HepG2 (cell line): ENCODE results near the gene PPP2R2C. TPM values are rescaled to one million over a fixed set of nuclear protein-coding genes. Genes with fewer than 3 reads are reported as not detected.

ENCODE experiments used
- ATAC-seq: fragments of 200-7000 bp; cut with Tn5 transposase; 3 replicates; pipeline ENCODE4 v1.9.1; 2020; ENCODE audit warnings: mild to moderate bottlenecking, moderate library complexity
- BruUV-seq: library from RNA; stranded (reverse); fragments of 400-500 nt; replicated peaks from 2 replicates; lab custom pipeline; 2021; lab: Mats Ljungman, UMichigan
- CTCF ChIA-PET: fragments of 300-600 bp; formaldehyde crosslinking; extraction: SDS; loops from one replicate; lab custom pipeline; 2021; ENCODE audit warnings: low total read pairs, inconsistent platforms, low intra/inter-chr PET ratio; lab: Yijun Ruan, JAX
- POLR2A ChIA-PET: fragments of 350-600 bp; sonication (Branson Sonifier 250); formaldehyde crosslinking; loops from one replicate; lab custom pipeline; 2020; ENCODE audit warnings: antibody characterized with exemption, inconsistent platforms; lab: Yijun Ruan, JAX
- DNase-seq: peaks from one replicate; pipeline ENCODE4 v3.0.0-alpha.2; 2015; ENCODE audit warnings: low spot score
- FAIRE-seq: peaks from 3 replicates; lab custom pipeline; 2011; peaks lifted over from hg19 to GRCh38; lab: Jason Lieb, UNC
- H2AFZ ChIP-seq: one replicate; pipeline ENCODE4 v1.6.1; 2011; ENCODE audit warnings: low read length, inconsistent platforms
- H3K27ac ChIP-seq: fragments of 300-600 bp; 3 replicates; pipeline ENCODE4 v1.8.0; 2011; ENCODE audit warnings: mixed run types, mild to moderate bottlenecking, mixed read lengths, low read length, inconsistent platforms; ENCODE audit not compliant: insufficient read depth; ENCODE audit errors: extremely low read length
- H3K27me3 ChIP-seq, 2 experiments: fragments of 200-600 bp in 1 of 2; 2 replicates in 1 of 2; 3 replicates in 1 of 2; pipeline versions ENCODE4 v1.6.0 to v1.8.0; 2011; ENCODE audit warnings: low read length in 2 of 2, mild to moderate bottlenecking in 2 of 2, moderate library complexity in 2 of 2, inconsistent platforms in 1 of 2; ENCODE audit not compliant: insufficient read depth in 2 of 2, control insufficient read depth in 1 of 2
- H3K36me3 ChIP-seq, 2 experiments: fragments of 200-600 bp in 1 of 2; replicated peaks in 1 of 2; 2 replicates in 1 of 2; 3 replicates in 1 of 2; pipeline versions ENCODE4 v1.5.1 to v1.8.0; 2011; ENCODE audit warnings: low read length in 2 of 2, inconsistent platforms in 1 of 2; ENCODE audit not compliant: insufficient read depth in 2 of 2, control insufficient read depth in 1 of 2
- H3K4me1 ChIP-seq: 2 replicates; pipeline ENCODE4 v1.5.1; 2012; ENCODE audit warnings: low read length, inconsistent platforms; ENCODE audit not compliant: insufficient read depth
- H3K4me2 ChIP-seq: 2 replicates; pipeline ENCODE4 v1.6.0; 2011; ENCODE audit warnings: low read depth, low read length, inconsistent platforms
- H3K4me3 ChIP-seq, 3 experiments: fragments of 200-600 bp in 1 of 3; sonication (generic), shearing (Covaris generic) in 1 of 3; replicated peaks in 1 of 3; 2 replicates each; pipeline ENCODE4 v1.5.1; 2011 to 2016; ENCODE audit warnings: low read length in 3 of 3, inconsistent platforms in 2 of 3, low read depth in 2 of 3, mild to moderate bottlenecking in 2 of 3, control low read depth in 1 of 3, mixed read lengths in 1 of 3; ENCODE audit not compliant: insufficient read depth in 1 of 3
- H3K79me2 ChIP-seq: one replicate; pipeline ENCODE4 v1.6.1; 2011; ENCODE audit warnings: low read length, inconsistent platforms; ENCODE audit not compliant: insufficient read depth
- H3K9ac ChIP-seq: 2 replicates; pipeline ENCODE4 v1.6.0; 2011; ENCODE audit warnings: mild to moderate bottlenecking, low read depth, low read length, inconsistent platforms; ENCODE audit not compliant: insufficient read depth
- H3K9me3 ChIP-seq: 2 replicates; pipeline ENCODE4 v1.5.1; 2012; ENCODE audit warnings: mild to moderate bottlenecking, low read length
- H4K20me1 ChIP-seq: 2 replicates; pipeline ENCODE4 v1.6.0; 2011; ENCODE audit warnings: inconsistent platforms, mild to moderate bottlenecking, low read length, moderate library complexity; ENCODE audit not compliant: insufficient read depth
- CC2D1A ChIP-seq: sonication (generic); formaldehyde crosslinking; IDR thresholded peaks from 2 replicates; pipeline ENCODE4 v1.8.1; 2023; ENCODE audit warnings: mild to moderate bottlenecking, missing genetic modification reagents
- CENPBD1 ChIP-seq: sonication (generic); formaldehyde crosslinking; IDR thresholded peaks from 2 replicates; pipeline ENCODE4 v1.8.0; 2022; ENCODE audit warnings: missing genetic modification reagents, low read depth, mild to moderate bottlenecking, borderline replicate concordance
- DMTF1 ChIP-seq: sonication (generic); formaldehyde crosslinking; IDR thresholded peaks from 2 replicates; pipeline ENCODE4 v1.4.0; 2020; ENCODE audit warnings: mild to moderate bottlenecking, missing genetic modification reagents
- HINFP ChIP-seq: sonication (generic); formaldehyde crosslinking; IDR thresholded peaks from 2 replicates; pipeline ENCODE4 v1.4.0; 2020; ENCODE audit warnings: low read depth, mild to moderate bottlenecking, missing genetic modification reagents
- RBM39 ChIP-seq: fragments of 200-400 bp; formaldehyde crosslinking; IDR thresholded peaks from one replicate; pipeline ENCODE4 v1.6.1; 2018; ENCODE audit warnings: antibody characterized with exemption, mild to moderate bottlenecking, low read depth, low read length; ENCODE audit not compliant: poor library complexity, severe bottlenecking
- ZC3H4 ChIP-seq: sonication (generic); formaldehyde crosslinking; IDR thresholded peaks from 2 replicates; pipeline ENCODE4 v1.4.0; 2020; ENCODE audit warnings: missing genetic modification reagents, borderline replicate concordance
- ZNF296 ChIP-seq: sonication (generic); formaldehyde crosslinking; conservative IDR thresholded peaks from 2 replicates; pipeline ENCODE4 v1.5.0; 2020; ENCODE audit warnings: mild to moderate bottlenecking, missing genetic modification reagents
- ZNF513 ChIP-seq: sonication (generic); formaldehyde crosslinking; conservative IDR thresholded peaks from 2 replicates; pipeline ENCODE4 v1.5.0; 2020; ENCODE audit warnings: missing genetic modification reagents
- ZNF550 ChIP-seq: sonication (generic); formaldehyde crosslinking; IDR thresholded peaks from 2 replicates; pipeline ENCODE4 v1.4.0; 2020; ENCODE audit warnings: mild to moderate bottlenecking, missing genetic modification reagents, borderline replicate concordance
- ZNF670 ChIP-seq: sonication (generic); formaldehyde crosslinking; IDR thresholded peaks from 2 replicates; pipeline ENCODE4 v1.8.0; 2022; ENCODE audit warnings: mild to moderate bottlenecking, missing genetic modification reagents, borderline replicate concordance
- ZNF841 ChIP-seq: sonication (generic); formaldehyde crosslinking; IDR thresholded peaks from 2 replicates; pipeline ENCODE4 v1.8.1; 2023; ENCODE audit warnings: missing genetic modification reagents, borderline replicate concordance
- WGBS: methylation state at CpG from one replicate; pipeline ENCODE4 v1.1.6; 2017; ENCODE audit warnings: low lambda C conversion rate; 5-methylcytosine and 5-hydroxymethylcytosine counted together
- in situ Hi-C: cut with HindIII; loops from 2 replicates; pipeline ENCODE4 v1.10.0; 2017; ENCODE audit warnings: low pct_unique_long_range_greater_than_20kb; ENCODE audit not compliant: extremely low pct_ligation_motif_present
- intact Hi-C: fragments of 100-400 bp; cut with micrococcal nuclease; formaldehyde crosslinking; loops from one replicate; pipeline ENCODE4 v1.10.0; 2022; ENCODE audit not compliant: unreplicated experiment
- polyA plus RNA-seq, 8 experiments: library from polyadenylated mRNA; depleted of rRNA in 3 of 8; stranded (reverse) in 7 of 8; unstranded in 1 of 8; fragments of >200 nt; fragmentation: Illumina TruSeq in 4 of 8; extraction: Trizol in 4 of 8; gene quantifications; 2 replicates each; pipeline versions ENCODE4 v1.2.1 to v1.2.3, GENCODE V29; 2011 to 2016; ENCODE audit warnings: low read depth in 4 of 8, missing spikeins in 1 of 8, mixed read lengths in 1 of 8; ENCODE audit not compliant: insufficient read depth in 1 of 8
- total RNA-seq, 5 experiments: library from RNA; depleted of rRNA; stranded (reverse); fragments of >200 nt; fragmentation: Illumina TruSeq; extraction: Trizol; gene quantifications; 2 replicates each; pipeline ENCODE4 v1.2.3, GENCODE V29; 2016; ENCODE audit warnings: low read depth in 1 of 5

Gene PPP2R2C
- total and polyA plus RNA-seq, 2 of the 13 experiments (the other 11 are each of a cell fraction or from before 2014, with no cell fraction given) = 0.60 to 8.6 TPM

GRCh38 chr4:6339818-6340445 lies 132.5 kb downstream of the PPP2R2C start:
- no peak for ATAC-seq

More at GRCh38 chr4:6339818-6340445, 132.5 kb downstream of the PPP2R2C start:
- ChIA-PET POLR2A (no interaction called here), CTCF (no interaction called here)
- TF ChIP-seq CENPBD1 (CRISPR knock-in tag) (no peak), ZNF550 (CRISPR knock-in tag) (no peak), ZNF296 (CRISPR knock-in tag) (no peak), ZNF513 (CRISPR knock-in tag) (no peak), CC2D1A (CRISPR knock-in tag) (no peak), RBM39 (no peak), DMTF1 (CRISPR knock-in tag) (no peak), ZNF841 (no peak), ZC3H4 (CRISPR knock-in tag) (no peak), ZNF670 (no peak), HINFP (CRISPR knock-in tag) (no peak)
- 38% methylated on average over 11 of the region's 13 CpGs for WGBS
- Histone ChIP-seq H3K9ac (no peak overlapping the region), H3K4me1 (peaks cover 22% of the 10 kb centered on the region), H3K9me3 (no peaks in the 10 kb centered on the region), H3K27me3 (peaks cover 0 to 45% of the 10 kb centered on the region in 2 experiments; a peak in 4 of 5 replicates), H2AFZ (no peak overlapping the region), H3K4me2 (no peak overlapping the region), H4K20me1 (no peaks in the 10 kb centered on the region), H3K36me3 (no peaks in the 10 kb centered on the region), H3K4me3 (no peak overlapping the region), H3K27ac (no peak overlapping the region), H3K79me2 (no peaks in the 10 kb centered on the region)
- no TSS peak for BruUV-seq
- intact Hi-C loops = loop anchor here (5.0 kb wide), 1 partner anchor 207 kb away; no protein-coding TSS in a partner anchor
- in situ Hi-C loops = loop anchor here (5.0 to 10.0 kb wide), 2 partner anchors 42 to 205 kb away; no protein-coding TSS in a partner anchor
- no peak for DNase-seq
- no peak for FAIRE-seq
